Measurements from ENCODE around the gene MYO1C. TPM values are rescaled to one million over a fixed set of nuclear protein-coding genes. Genes with fewer than 3 reads are reported as not detected.

Gene MYO1C
- total RNA-seq, 1 experiment from 2014 or later: 251 TPM

DNA sequence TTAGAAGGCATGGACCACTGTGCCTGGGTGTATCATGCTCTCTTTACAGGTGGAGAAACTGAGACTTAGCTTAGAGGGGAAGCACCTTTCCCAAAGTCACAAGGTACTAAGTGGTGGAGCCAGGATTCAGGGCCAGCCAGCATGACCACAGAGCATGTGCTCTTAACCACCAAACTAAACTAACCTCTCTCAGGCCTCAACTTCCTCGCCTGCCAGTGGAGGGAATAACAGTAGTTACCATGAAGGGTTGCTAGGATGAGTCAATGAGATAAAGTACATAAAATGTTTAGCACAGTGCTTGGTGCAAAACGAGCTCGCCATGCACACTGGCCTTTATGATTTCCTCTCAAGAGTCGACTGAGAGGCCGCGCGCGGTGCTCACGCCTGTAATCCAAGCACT, 6.4 kb upstream of the MYO1C start:
- in situ Hi-C loops (cut with HindIII; ENCODE audit: low pct_unique_long_range_greater_than_20kb, low sequenced_read_pairs) (no loop called here), intact Hi-C loops (cut with micrococcal nuclease; ENCODE audit: unreplicated experiment) (no loop called here)
- ChIA-PET CTCF (no interaction called here), POLR2A (no interaction called here)
- no peaks in the 10 kb centered on the region for H3K27me3 ChIP-seq (ENCODE audit: control insufficient read depth, insufficient read depth, low read length)
- no peak overlapping the region for H3K4me3 ChIP-seq (ENCODE audit: low read depth in 2 of 2, low read length in 2 of 2)
- no peak overlapping the region for H3K27ac ChIP-seq (ENCODE audit: low read length)
- no peak for ATAC-seq
- no peaks in the 10 kb centered on the region for H3K9me3 ChIP-seq (ENCODE audit: control insufficient read depth, insufficient read depth, low read depth, low read length)
- H3K4me1 ChIP-seq (ENCODE audit: control insufficient read depth, insufficient read depth, low read length): peaks cover 5% of the 10 kb centered on the region; the same call in 1 of the 2 replicates
- BruUV-seq (replicated peaks): no TSS peak
- DNase-seq (ENCODE audit: low read depth, low spot score): no peak
- no peaks in the 10 kb centered on the region for H3K36me3 ChIP-seq (ENCODE audit: control insufficient read depth, insufficient read depth, low read length)
- TF ChIP-seq SIN3A (IDR thresholded peaks at IDR 0.05; ENCODE audit: borderline replicate concordance, insufficient read depth, low read depth, low read length): no peak

DNA sequence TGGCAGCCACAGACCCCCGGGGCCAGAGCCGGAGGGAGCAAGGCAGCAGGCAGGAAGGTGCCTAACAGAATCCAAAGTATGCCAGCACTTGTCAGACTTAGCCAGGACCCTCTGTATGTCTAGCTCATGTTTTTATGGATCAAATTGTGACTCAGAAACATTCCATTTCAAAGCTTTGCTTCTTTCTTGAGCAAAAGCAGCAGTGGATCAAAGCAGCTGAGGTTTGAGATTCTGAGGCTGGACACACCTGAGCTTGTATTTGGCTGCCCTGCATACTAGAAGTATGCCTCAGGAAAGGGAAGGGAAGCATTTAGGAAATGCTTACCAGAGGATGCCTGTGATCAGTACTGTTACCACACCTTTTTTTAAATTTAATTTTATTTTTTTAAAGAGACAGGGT, 5.7 kb upstream of the MYO1C start:
- TSS peak; percentile 71 for BruUV-seq (replicated peaks)
- Histone ChIP-seq H3K36me3 (ENCODE audit: control insufficient read depth, insufficient read depth, low read length) (no peaks in the 10 kb centered on the region), H3K4me1 (ENCODE audit: control insufficient read depth, insufficient read depth, low read length) (peaks cover 11% of the 10 kb centered on the region), H3K9me3 (ENCODE audit: control insufficient read depth, insufficient read depth, low read depth, low read length) (no peaks in the 10 kb centered on the region), H3K4me3 (ENCODE audit: low read depth in 2 of 2, low read length in 2 of 2) (no peak overlapping the region), H3K27ac (ENCODE audit: low read length) (no peak overlapping the region), H3K27me3 (ENCODE audit: control insufficient read depth, insufficient read depth, low read length) (no peaks in the 10 kb centered on the region)
- ATAC-seq (no peak), DNase-seq (ENCODE audit: low read depth, low spot score) (no peak)
- ChIA-PET CTCF (no interaction called here), POLR2A (no interaction called here)
- TF ChIP-seq, protein P1, sequence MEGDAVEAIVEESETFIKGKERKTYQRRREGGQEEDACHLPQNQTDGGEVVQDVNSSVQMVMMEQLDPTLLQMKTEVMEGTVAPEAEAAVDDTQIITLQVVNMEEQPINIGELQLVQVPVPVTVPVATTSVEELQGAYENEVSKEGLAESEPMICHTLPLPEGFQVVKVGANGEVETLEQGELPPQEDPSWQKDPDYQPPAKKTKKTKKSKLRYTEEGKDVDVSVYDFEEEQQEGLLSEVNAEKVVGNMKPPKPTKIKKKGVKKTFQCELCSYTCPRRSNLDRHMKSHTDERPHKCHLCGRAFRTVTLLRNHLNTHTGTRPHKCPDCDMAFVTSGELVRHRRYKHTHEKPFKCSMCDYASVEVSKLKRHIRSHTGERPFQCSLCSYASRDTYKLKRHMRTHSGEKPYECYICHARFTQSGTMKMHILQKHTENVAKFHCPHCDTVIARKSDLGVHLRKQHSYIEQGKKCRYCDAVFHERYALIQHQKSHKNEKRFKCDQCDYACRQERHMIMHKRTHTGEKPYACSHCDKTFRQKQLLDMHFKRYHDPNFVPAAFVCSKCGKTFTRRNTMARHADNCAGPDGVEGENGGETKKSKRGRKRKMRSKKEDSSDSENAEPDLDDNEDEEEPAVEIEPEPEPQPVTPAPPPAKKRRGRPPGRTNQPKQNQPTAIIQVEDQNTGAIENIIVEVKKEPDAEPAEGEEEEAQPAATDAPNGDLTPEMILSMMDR (IDR thresholded peaks at IDR 0.05): no peak
- no peak for TF ChIP-seq POLR2AphosphoS5 (IDR thresholded peaks at IDR 0.05; ENCODE audit: low read depth, low read length)
- no peak for TF ChIP-seq TCF7L2 (IDR thresholded peaks at IDR 0.05; ENCODE audit: low read depth, low read length)
- TF ChIP-seq, protein P2, sequence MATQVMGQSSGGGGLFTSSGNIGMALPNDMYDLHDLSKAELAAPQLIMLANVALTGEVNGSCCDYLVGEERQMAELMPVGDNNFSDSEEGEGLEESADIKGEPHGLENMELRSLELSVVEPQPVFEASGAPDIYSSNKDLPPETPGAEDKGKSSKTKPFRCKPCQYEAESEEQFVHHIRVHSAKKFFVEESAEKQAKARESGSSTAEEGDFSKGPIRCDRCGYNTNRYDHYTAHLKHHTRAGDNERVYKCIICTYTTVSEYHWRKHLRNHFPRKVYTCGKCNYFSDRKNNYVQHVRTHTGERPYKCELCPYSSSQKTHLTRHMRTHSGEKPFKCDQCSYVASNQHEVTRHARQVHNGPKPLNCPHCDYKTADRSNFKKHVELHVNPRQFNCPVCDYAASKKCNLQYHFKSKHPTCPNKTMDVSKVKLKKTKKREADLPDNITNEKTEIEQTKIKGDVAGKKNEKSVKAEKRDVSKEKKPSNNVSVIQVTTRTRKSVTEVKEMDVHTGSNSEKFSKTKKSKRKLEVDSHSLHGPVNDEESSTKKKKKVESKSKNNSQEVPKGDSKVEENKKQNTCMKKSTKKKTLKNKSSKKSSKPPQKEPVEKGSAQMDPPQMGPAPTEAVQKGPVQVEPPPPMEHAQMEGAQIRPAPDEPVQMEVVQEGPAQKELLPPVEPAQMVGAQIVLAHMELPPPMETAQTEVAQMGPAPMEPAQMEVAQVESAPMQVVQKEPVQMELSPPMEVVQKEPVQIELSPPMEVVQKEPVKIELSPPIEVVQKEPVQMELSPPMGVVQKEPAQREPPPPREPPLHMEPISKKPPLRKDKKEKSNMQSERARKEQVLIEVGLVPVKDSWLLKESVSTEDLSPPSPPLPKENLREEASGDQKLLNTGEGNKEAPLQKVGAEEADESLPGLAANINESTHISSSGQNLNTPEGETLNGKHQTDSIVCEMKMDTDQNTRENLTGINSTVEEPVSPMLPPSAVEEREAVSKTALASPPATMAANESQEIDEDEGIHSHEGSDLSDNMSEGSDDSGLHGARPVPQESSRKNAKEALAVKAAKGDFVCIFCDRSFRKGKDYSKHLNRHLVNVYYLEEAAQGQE (IDR thresholded peaks at IDR 0.05; ENCODE audit: insufficient read depth in 1 of 2, low read depth in 2 of 2, low read length in 1 of 2): no peak
- TF ChIP-seq SIN3A (IDR thresholded peaks at IDR 0.05; ENCODE audit: borderline replicate concordance, insufficient read depth, low read depth, low read length): no peak
- intact Hi-C loops (cut with micrococcal nuclease; ENCODE audit: unreplicated experiment): no loop called here
- in situ Hi-C loops (cut with HindIII; ENCODE audit: low pct_unique_long_range_greater_than_20kb, low sequenced_read_pairs): no loop called here

DNA sequence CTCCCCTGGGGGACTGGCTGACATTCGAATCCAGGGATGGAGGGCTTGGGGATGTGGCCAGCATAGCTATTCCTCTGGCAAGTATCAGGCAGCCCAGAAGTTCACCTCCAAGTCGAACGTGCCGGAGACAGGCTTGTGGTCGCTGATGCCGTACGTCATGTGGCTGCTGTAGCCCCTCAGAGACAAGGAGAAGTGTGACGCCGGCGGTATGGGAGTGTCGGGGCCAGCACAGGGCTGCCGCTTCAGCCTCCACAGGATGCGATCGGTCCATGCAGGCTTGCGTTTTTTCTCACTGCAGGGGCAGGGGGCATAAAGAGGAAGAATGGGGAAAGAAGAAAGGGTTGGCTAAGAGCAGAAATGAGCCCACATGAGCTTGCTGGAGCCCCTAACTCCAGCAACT, 5.3 kb upstream of the MYO1C start:
- Histone ChIP-seq H3K4me3 (ENCODE audit: low read depth in 2 of 2, low read length in 2 of 2) (no peak overlapping the region), H3K27me3 (ENCODE audit: control insufficient read depth, insufficient read depth, low read length) (no peaks in the 10 kb centered on the region), H3K36me3 (ENCODE audit: control insufficient read depth, insufficient read depth, low read length) (no peaks in the 10 kb centered on the region), H3K4me1 (ENCODE audit: control insufficient read depth, insufficient read depth, low read length) (peaks cover 13% of the 10 kb centered on the region), H3K9me3 (ENCODE audit: control insufficient read depth, insufficient read depth, low read depth, low read length) (no peaks in the 10 kb centered on the region), H3K27ac (ENCODE audit: low read length) (no peak overlapping the region)
- TF ChIP-seq, protein P2 (IDR thresholded peaks at IDR 0.05; ENCODE audit: insufficient read depth in 1 of 2, low read depth in 2 of 2, low read length in 1 of 2): no peak
- TF ChIP-seq, protein P1 (IDR thresholded peaks at IDR 0.05): no peak
- TF ChIP-seq POLR2AphosphoS5 (IDR thresholded peaks at IDR 0.05; ENCODE audit: low read depth, low read length) (no peak), SIN3A (IDR thresholded peaks at IDR 0.05; ENCODE audit: borderline replicate concordance, insufficient read depth, low read depth, low read length) (no peak), TCF7L2 (IDR thresholded peaks at IDR 0.05; ENCODE audit: low read depth, low read length) (no peak)
- in situ Hi-C loops (cut with HindIII; ENCODE audit: low pct_unique_long_range_greater_than_20kb, low sequenced_read_pairs) (no loop called here), intact Hi-C loops (cut with micrococcal nuclease; ENCODE audit: unreplicated experiment) (no loop called here)
- ChIA-PET CTCF (no interaction called here), POLR2A (no interaction called here)
- no peak for ATAC-seq
- no TSS peak for BruUV-seq (replicated peaks)
- DNase-seq (ENCODE audit: low read depth, low spot score): no peak
